ENCODE measurements around the gene TMEM69.
"Not testable (repeated sequence)": the region's sequence is repeated elsewhere in the genome, so short reads cannot be mapped to it uniquely, and the experiment has no call there.

The TMEM69 gene

GRCh38 chr1:45718289-45718688 is 30.3 kb downstream of the TMEM69 start:
- H3K4me3 ChIP-seq (replicated peaks in 1 of 2; ENCODE audit: low read depth in 2 of 2, low read length in 2 of 2), result no peak overlapping the region
- no peak for TF ChIP-seq CTCF (IDR thresholded peaks at IDR 0.05; ENCODE audit: low read depth, low read length)
- no peak for DNase-seq (ENCODE audit: low read depth in 2 of 2)

- no peak overlapping the region for H3K4me3 ChIP-seq (replicated peaks in 1 of 2; ENCODE audit: low read depth in 2 of 2, low read length in 2 of 2)
- DNase-seq (ENCODE audit: low read depth in 2 of 2), result peak; percentile 24 to 26
- TF ChIP-seq CTCF (IDR thresholded peaks at IDR 0.05; ENCODE audit: low read depth, low read length), result no peak
These were observed 33.2 kb downstream of the TMEM69 start for GRCh38 chr1:45721207-45721606.

- DNase-seq (ENCODE audit: low read depth in 2 of 2), result peak; percentile 55 to 57
- H3K4me3 ChIP-seq (replicated peaks in 1 of 2; ENCODE audit: low read depth in 2 of 2, low read length in 2 of 2), result no peak overlapping the region
- TF ChIP-seq CTCF (IDR thresholded peaks at IDR 0.05; ENCODE audit: low read depth, low read length), result no peak
These were observed 34.8 kb downstream of the TMEM69 start for GRCh38 chr1:45722809-45723208.

- no peak overlapping the region for H3K4me3 ChIP-seq (replicated peaks in 1 of 2; ENCODE audit: low read depth in 2 of 2, low read length in 2 of 2)
- no peak for DNase-seq (ENCODE audit: low read depth in 2 of 2)
These were observed 35.4 kb downstream of the TMEM69 start for GRCh38 chr1:45723248-45723930.

GRCh38 chr1:45726007-45726406 is 38.0 kb downstream of the TMEM69 start:
- not testable (repeated sequence) for DNase-seq (ENCODE audit: low read depth in 2 of 2); H3K4me3 ChIP-seq (replicated peaks in 1 of 2; ENCODE audit: low read depth in 2 of 2, low read length in 2 of 2)

More at GRCh38 chr1:45723248-45723930, 35.4 kb downstream of the TMEM69 start:
- TF ChIP-seq CTCF (IDR thresholded peaks at IDR 0.05; ENCODE audit: low read depth, low read length), result no peak

- DNase-seq (ENCODE audit: low read depth in 2 of 2), result peak in 1 of 2 donors; percentile 33
- H3K4me3 ChIP-seq (replicated peaks in 1 of 2; ENCODE audit: low read depth in 2 of 2, low read length in 2 of 2), result no peak overlapping the region
- TF ChIP-seq CTCF (IDR thresholded peaks at IDR 0.05; ENCODE audit: low read depth, low read length), result no peak
These were observed 42.2 kb downstream of the TMEM69 start for GRCh38 chr1:45730075-45730779.

GRCh38 chr1:45730780-45731319 is 42.9 kb downstream of the TMEM69 start:
- TF ChIP-seq CTCF (IDR thresholded peaks at IDR 0.05; ENCODE audit: low read depth, low read length), result no peak
- no peak overlapping the region for H3K4me3 ChIP-seq (replicated peaks in 1 of 2; ENCODE audit: low read depth in 2 of 2, low read length in 2 of 2)
- DNase-seq (ENCODE audit: low read depth in 2 of 2), result no peak
